Gastrocnemius medialis (tissue), 4 donors: ENCODE data around the gene ACACA. TPM values are rescaled to one million over a fixed set of nuclear protein-coding genes. Genes with fewer than 3 reads are reported as not detected.

Source experiments
- total RNA-seq, 4 donors: library from RNA; depleted of rRNA; stranded (reverse); fragments of >200 nt; gene quantifications; one replicate each; pipeline versions ENCODE4 v1.1.0 to v1.2.3, GENCODE V29; 2016

The ACACA gene
- total RNA-seq, 4 donors from 2014 or later = 13.4 to 28.9 (median 18.9) TPM

Other genes starting within 250 kb of the ACACA start
- gene C17orf78, start 30.9 kb downstream of the ACACA start, total RNA-seq = not detected
- 10 to 100 TPM in 3 of 4 donors, 1 to 10 TPM in 1; 9.7 to 18.4 (median 14.8) TPM for gene TADA2A, start 50 bp upstream of the ACACA start, total RNA-seq
- gene DUSP14, start 83.1 kb upstream of the ACACA start, total RNA-seq = 10 to 100 TPM; 10.2 to 15.1 (median 11.3) TPM
- 10 to 100 TPM; 16.0 to 25.0 (median 21.9) TPM for gene SYNRG, start 202.6 kb upstream of the ACACA start, total RNA-seq
- 10 to 100 TPM; 13.1 to 16.9 (median 14.7) TPM for gene DDX52, start 236.6 kb upstream of the ACACA start, total RNA-seq